PC-9 (cell line): ENCODE measurements around the gene GNE. TPM values are rescaled to one million over a fixed set of nuclear protein-coding genes. Genes with fewer than 3 reads are reported as not detected.

Source experiments
- BruUV-seq: library from RNA; stranded (reverse); fragments of 400-500 nt; replicated peaks from 2 replicates; lab custom pipeline; 2021; lab: Mats Ljungman, UMichigan
- CTCF ChIA-PET: fragments of 300-600 bp; sonication (Branson Sonifier 250); formaldehyde crosslinking; loops from one replicate; lab custom pipeline; 2022; ENCODE audit warnings: antibody characterized with exemption; lab: Charles Lee
- POLR2A ChIA-PET: fragments of 300-600 bp; sonication (Branson Sonifier 250); formaldehyde crosslinking; loops from one replicate; lab custom pipeline; 2022; ENCODE audit warnings: antibody characterized with exemption; ENCODE audit not compliant: unreplicated experiment; lab: Charles Lee
- DNase-seq, 2 experiments: peaks; one replicate each; pipeline versions ENCODE4 v3.0.0 to v3.0.0-alpha.2; 2015 to 2022; ENCODE audit warnings: mixed read lengths in 1 of 2
- H2AFZ ChIP-seq: fragments of 200-600 bp; sonication (generic); 2 replicates; pipeline ENCODE4 v1.8.1; 2017; ENCODE audit warnings: antibody characterized with exemption
- H3F3A ChIP-seq: fragments of 200-600 bp; sonication (generic); 2 replicates; pipeline ENCODE4 v1.8.1; 2017; ENCODE audit warnings: antibody characterized with exemption, mild to moderate bottlenecking, low read depth; ENCODE audit not compliant: insufficient read depth
- H3K27ac ChIP-seq: fragments of 200-600 bp; sonication (generic); 2 replicates; pipeline ENCODE4 v1.6.1; 2016; ENCODE audit warnings: mixed run types
- H3K27me3 ChIP-seq: fragments of 200-600 bp; sonication (generic); 2 replicates; pipeline ENCODE4 v1.6.1; 2016; ENCODE audit warnings: low read depth, mixed run types; ENCODE audit not compliant: insufficient read depth
- H3K36me3 ChIP-seq: fragments of 200-600 bp; sonication (generic); 2 replicates; pipeline ENCODE4 v1.6.1; 2016; ENCODE audit warnings: low read depth, mixed run types
- H3K4me1 ChIP-seq: fragments of 200-600 bp; sonication (generic); replicated peaks from 2 replicates; pipeline ENCODE4 v1.6.1; 2016; ENCODE audit warnings: mixed run types; ENCODE audit not compliant: insufficient read depth
- H3K4me2 ChIP-seq: fragments of 200-600 bp; sonication (generic); 2 replicates; pipeline ENCODE4 v1.6.1; 2017; ENCODE audit warnings: mixed run types
- H3K4me3 ChIP-seq: fragments of 200-600 bp; sonication (generic); 2 replicates; pipeline ENCODE4 v1.6.1; 2016; ENCODE audit warnings: mixed run types
- H3K79me2 ChIP-seq: fragments of 200-600 bp; sonication (generic); 2 replicates; pipeline ENCODE4 v1.6.1; 2017; ENCODE audit warnings: low read depth, mixed run types
- H3K9me2 ChIP-seq: fragments of 200-600 bp; sonication (generic); 2 replicates; pipeline ENCODE4 v1.8.1; 2017; ENCODE audit warnings: mild to moderate bottlenecking; ENCODE audit not compliant: insufficient read depth
- H3K9me3 ChIP-seq: fragments of 200-600 bp; sonication (generic); 2 replicates; pipeline ENCODE4 v1.8.1; 2016; ENCODE audit warnings: low read depth; ENCODE audit not compliant: insufficient read depth
- H4K20me1 ChIP-seq: fragments of 200-600 bp; sonication (generic); 2 replicates; pipeline ENCODE4 v1.8.1; 2017; ENCODE audit not compliant: insufficient read depth
- CTCF ChIP-seq: fragments of 200-600 bp; sonication (generic); conservative IDR thresholded peaks from 2 replicates; pipeline ENCODE4 v1.6.1; 2017; ENCODE audit warnings: mixed run types, antibody characterized with exemption, mild to moderate bottlenecking, moderate library complexity
- EZH2 ChIP-seq: fragments of 200-600 bp; sonication (generic); IDR thresholded peaks from 2 replicates; pipeline ENCODE4 v1.8.0; 2017; ENCODE audit warnings: antibody characterized with exemption, low read depth
- intact Hi-C: fragments of 100-400 bp; cut with micrococcal nuclease; formaldehyde crosslinking; loops from one replicate; pipeline ENCODE4 v1.10.0; 2022; ENCODE audit not compliant: unreplicated experiment
- total RNA-seq: library from RNA; stranded (reverse); gene quantifications from 2 replicates; pipeline ENCODE4 v1.2.3, GENCODE V29; 2021

GNE gene
- total RNA-seq, 1 experiment from 2014 or later = 23.2 TPM

GRCh38 chr9:36218011-36218410, 40.2 kb downstream of the GNE start:
- H3K4me2 ChIP-seq = no peak overlapping the region
- DNase-seq = no peak
- BruUV-seq = no TSS peak
- H3K4me1 ChIP-seq = no peaks in the 10 kb centered on the region
- no peaks in the 10 kb centered on the region for H3K27me3 ChIP-seq
- no peaks in the 10 kb centered on the region for H3K9me3 ChIP-seq
- no peaks in the 10 kb centered on the region for H3K9me2 ChIP-seq
- TF ChIP-seq CTCF = no peak
- TF ChIP-seq EZH2 = no peak
- intact Hi-C loops = no loop called here
- no peaks in the 10 kb centered on the region for H3K79me2 ChIP-seq
- H3K27ac ChIP-seq = no peak overlapping the region
- no peak overlapping the region for H3K4me3 ChIP-seq
- ChIA-PET POLR2A (no interaction called here), CTCF (no interaction called here)
- H3K36me3 ChIP-seq = peaks cover 13% of the 10 kb centered on the region; the same call in 1 of the 2 replicates
- no peak overlapping the region for H2AFZ ChIP-seq
- peaks cover 32% of the 10 kb centered on the region; the same call in 1 of the 2 replicates for H3F3A ChIP-seq
- H4K20me1 ChIP-seq = peaks cover 16% of the 10 kb centered on the region

- no peak for DNase-seq
- intact Hi-C loops = no loop called here
- peaks cover 16% of the 10 kb centered on the region for H4K20me1 ChIP-seq
- no peak overlapping the region for H3K4me2 ChIP-seq
- POLR2A ChIA-PET = no interaction called here
- no peak overlapping the region for H3K4me3 ChIP-seq
- peaks cover 9% of the 10 kb centered on the region; the same call in 1 of the 2 replicates for H3K36me3 ChIP-seq
- no TSS peak for BruUV-seq
- CTCF ChIA-PET = no interaction called here
- peaks cover 37% of the 10 kb centered on the region; the same call in 1 of the 2 replicates for H3F3A ChIP-seq
- H2AFZ ChIP-seq = no peak overlapping the region
- H3K9me3 ChIP-seq = no peaks in the 10 kb centered on the region
- no peak overlapping the region for H3K27ac ChIP-seq
- no peaks in the 10 kb centered on the region for H3K27me3 ChIP-seq
- TF ChIP-seq EZH2 = no peak
- TF ChIP-seq CTCF = no peak
- H3K4me1 ChIP-seq = no peaks in the 10 kb centered on the region
- no peaks in the 10 kb centered on the region for H3K79me2 ChIP-seq
- no peaks in the 10 kb centered on the region for H3K9me2 ChIP-seq
These were observed 40.8 kb downstream of the GNE start for GRCh38 chr9:36217256-36217968.

GRCh38 chr9:36214571-36214970, 43.7 kb downstream of the GNE start:
- BruUV-seq = no TSS peak
- TF ChIP-seq CTCF = no peak
- no peak for TF ChIP-seq EZH2
- CTCF ChIA-PET = no interaction called here

More at GRCh38 chr9:36214571-36214970, 43.7 kb downstream of the GNE start:
- Histone ChIP-seq H3K9me3 (no peaks in the 10 kb centered on the region), H3K9me2 (no peaks in the 10 kb centered on the region), H3K27me3 (no peaks in the 10 kb centered on the region), H3K36me3 (peaks cover 5% of the 10 kb centered on the region; the same call in 1 of the 2 replicates), H3K4me2 (no peak overlapping the region), H2AFZ (no peak overlapping the region), H3K27ac (no peak overlapping the region), H4K20me1 (peaks cover 23% of the 10 kb centered on the region), H3K4me1 (no peaks in the 10 kb centered on the region), H3K4me3 (no peak overlapping the region), H3K79me2 (no peaks in the 10 kb centered on the region), H3F3A (peaks cover 41% of the 10 kb centered on the region; the same call in 1 of the 2 replicates)
- POLR2A ChIA-PET = no interaction called here
- intact Hi-C loops = no loop called here
- DNase-seq = no peak
